HepG2 (cell line): Measurements from ENCODE around the gene HEATR1. TPM values are rescaled to one million over a fixed set of nuclear protein-coding genes. Genes with fewer than 3 reads are reported as not detected.
A peak's percentile ranks its signal among the peaks of the same experiment; 100 is the strongest.

Source experiments
- EZH2 ChIP-seq: conservative IDR thresholded peaks from 2 replicates; pipeline ENCODE4 v1.6.1; 2012; ENCODE audit warnings: mild to moderate bottlenecking, low read depth, low read length, moderate library complexity
- HNRNPUL1 ChIP-seq: fragments of 200-400 bp; formaldehyde crosslinking; IDR thresholded peaks from 2 replicates; pipeline ENCODE4 v1.6.1; 2017; ENCODE audit warnings: low read depth, mild to moderate bottlenecking, low read length, moderate library complexity
- MEIS2 ChIP-seq: sonication (generic); formaldehyde crosslinking; IDR thresholded peaks from 2 replicates; pipeline ENCODE4 v1.9.0; 2021; ENCODE audit warnings: mild to moderate bottlenecking, missing genetic modification reagents
- MXI1 ChIP-seq: IDR thresholded peaks from 3 replicates; pipeline ENCODE4 v1.6.1; 2012; ENCODE audit warnings: low read depth, low read length, inconsistent platforms, borderline replicate concordance
- REXO4 ChIP-seq: sonication (generic); formaldehyde crosslinking; IDR thresholded peaks from 2 replicates; pipeline ENCODE4 v1.8.0; 2022; ENCODE audit warnings: missing genetic modification reagents, mild to moderate bottlenecking, borderline replicate concordance
- YEATS4 ChIP-seq: sonication (generic); formaldehyde crosslinking; IDR thresholded peaks from 2 replicates; pipeline ENCODE4 v1.4.0; 2020; ENCODE audit warnings: missing genetic modification reagents, borderline replicate concordance
- ZFYVE20 ChIP-seq: sonication (generic); formaldehyde crosslinking; IDR thresholded peaks from 2 replicates; pipeline ENCODE4 v1.8.0; 2023; ENCODE audit warnings: low read depth, mild to moderate bottlenecking, moderate library complexity, missing genetic modification reagents, borderline replicate concordance
- ZMYM4 ChIP-seq: sonication (generic); formaldehyde crosslinking; IDR thresholded peaks from 2 replicates; pipeline ENCODE4 v1.8.1; 2023; ENCODE audit warnings: mild to moderate bottlenecking, missing genetic modification reagents
- ZNF235 ChIP-seq: sonication (generic); formaldehyde crosslinking; IDR thresholded peaks from 2 replicates; pipeline ENCODE4 v1.8.1; 2023; ENCODE audit warnings: mild to moderate bottlenecking, missing genetic modification reagents, borderline replicate concordance
- ZNF670 ChIP-seq: sonication (generic); formaldehyde crosslinking; IDR thresholded peaks from 2 replicates; pipeline ENCODE4 v1.8.0; 2022; ENCODE audit warnings: mild to moderate bottlenecking, missing genetic modification reagents, borderline replicate concordance
- ZNF790 ChIP-seq: sonication (generic); formaldehyde crosslinking; IDR thresholded peaks from 2 replicates; pipeline ENCODE4 v1.8.0; 2022; ENCODE audit warnings: missing genetic modification reagents, mild to moderate bottlenecking, borderline replicate concordance
- polyA plus RNA-seq, 8 experiments: library from polyadenylated mRNA; depleted of rRNA in 3 of 8; stranded (reverse) in 7 of 8; unstranded in 1 of 8; fragments of >200 nt; fragmentation: Illumina TruSeq in 4 of 8; extraction: Trizol in 4 of 8; gene quantifications; 2 replicates each; pipeline versions ENCODE4 v1.2.1 to v1.2.3, GENCODE V29; 2011 to 2016; ENCODE audit warnings: low read depth in 4 of 8, missing spikeins in 1 of 8, mixed read lengths in 1 of 8; ENCODE audit not compliant: insufficient read depth in 1 of 8
- total RNA-seq, 5 experiments: library from RNA; depleted of rRNA; stranded (reverse); fragments of >200 nt; fragmentation: Illumina TruSeq; extraction: Trizol; gene quantifications; 2 replicates each; pipeline ENCODE4 v1.2.3, GENCODE V29; 2016; ENCODE audit warnings: low read depth in 1 of 5
- TF ChIP-seq, protein P1 (sequence below): sonication (generic); formaldehyde crosslinking; IDR thresholded peaks from 2 replicates; pipeline ENCODE4 v1.4.0; 2020; ENCODE audit warnings: missing genetic modification reagents
- TF ChIP-seq, protein P2 (sequence below): sonication (generic); formaldehyde crosslinking; IDR thresholded peaks from 2 replicates; pipeline ENCODE4 v1.4.0; 2020; ENCODE audit warnings: missing genetic modification reagents, mild to moderate bottlenecking, borderline replicate concordance
- TF ChIP-seq, protein P3 (sequence below): sonication (generic); formaldehyde crosslinking; IDR thresholded peaks from 2 replicates; pipeline ENCODE4 v1.8.0; 2022; ENCODE audit warnings: missing genetic modification reagents, mild to moderate bottlenecking, borderline replicate concordance
- TF ChIP-seq, protein P4 (sequence below): sonication (generic); formaldehyde crosslinking; IDR thresholded peaks from 2 replicates; pipeline ENCODE4 v1.4.0; 2020; ENCODE audit warnings: mild to moderate bottlenecking, missing genetic modification reagents
- TF ChIP-seq, protein P5 (sequence below): sonication (generic); formaldehyde crosslinking; IDR thresholded peaks from 2 replicates; pipeline ENCODE4 v1.9.0; 2022; ENCODE audit warnings: missing genetic modification reagents, mild to moderate bottlenecking, borderline replicate concordance

Gene HEATR1
- total and polyA plus RNA-seq, 2 of the 13 experiments (the other 11 are each of a cell fraction or from before 2014, with no cell fraction given) = 10.2 to 45.8 TPM

DNA sequence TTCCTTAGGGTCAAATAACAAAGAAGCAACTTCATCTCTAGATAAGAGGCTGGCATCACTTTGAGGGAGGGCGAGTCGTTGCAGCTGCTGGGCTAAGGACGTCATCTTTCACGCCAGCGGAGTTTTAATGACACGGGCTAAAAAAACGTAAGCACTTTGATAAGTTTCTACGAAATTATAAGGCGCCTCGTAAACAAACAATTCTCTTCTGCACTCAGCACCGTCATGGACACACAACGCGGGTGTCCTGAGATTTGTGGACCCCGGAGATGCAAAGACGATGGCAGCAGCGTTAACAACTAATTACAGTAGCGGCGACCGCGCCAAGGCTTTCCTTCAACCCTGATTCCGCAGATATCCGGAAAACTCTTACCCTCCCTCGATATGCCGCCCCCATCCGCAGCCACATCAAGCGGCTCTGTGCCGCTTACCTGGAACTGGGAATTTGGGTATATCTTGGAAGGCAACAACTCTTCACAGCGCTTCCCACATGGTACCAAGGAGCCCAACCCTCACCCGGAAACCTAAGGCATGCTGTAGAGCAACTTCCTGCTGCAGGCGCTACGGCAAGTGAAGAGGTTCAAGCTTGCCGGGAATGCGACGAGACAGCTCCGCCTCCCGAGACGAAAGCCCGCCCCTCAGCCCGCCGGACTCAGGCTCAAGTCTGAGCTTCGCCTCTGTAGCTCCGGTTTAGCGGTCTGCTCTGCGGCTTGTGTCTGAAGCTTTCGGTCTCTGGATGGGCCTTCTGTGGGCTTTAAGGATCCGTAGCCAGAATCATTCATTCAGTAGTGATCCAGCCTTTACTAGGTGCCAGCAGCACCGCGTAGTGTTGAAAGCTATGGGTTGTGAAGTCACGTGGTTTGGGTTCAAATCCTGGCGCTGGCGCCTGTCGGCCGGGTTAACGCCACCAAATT lies at the start of gene HEATR1 (continued):
- TF ChIP-seq, protein P1, sequence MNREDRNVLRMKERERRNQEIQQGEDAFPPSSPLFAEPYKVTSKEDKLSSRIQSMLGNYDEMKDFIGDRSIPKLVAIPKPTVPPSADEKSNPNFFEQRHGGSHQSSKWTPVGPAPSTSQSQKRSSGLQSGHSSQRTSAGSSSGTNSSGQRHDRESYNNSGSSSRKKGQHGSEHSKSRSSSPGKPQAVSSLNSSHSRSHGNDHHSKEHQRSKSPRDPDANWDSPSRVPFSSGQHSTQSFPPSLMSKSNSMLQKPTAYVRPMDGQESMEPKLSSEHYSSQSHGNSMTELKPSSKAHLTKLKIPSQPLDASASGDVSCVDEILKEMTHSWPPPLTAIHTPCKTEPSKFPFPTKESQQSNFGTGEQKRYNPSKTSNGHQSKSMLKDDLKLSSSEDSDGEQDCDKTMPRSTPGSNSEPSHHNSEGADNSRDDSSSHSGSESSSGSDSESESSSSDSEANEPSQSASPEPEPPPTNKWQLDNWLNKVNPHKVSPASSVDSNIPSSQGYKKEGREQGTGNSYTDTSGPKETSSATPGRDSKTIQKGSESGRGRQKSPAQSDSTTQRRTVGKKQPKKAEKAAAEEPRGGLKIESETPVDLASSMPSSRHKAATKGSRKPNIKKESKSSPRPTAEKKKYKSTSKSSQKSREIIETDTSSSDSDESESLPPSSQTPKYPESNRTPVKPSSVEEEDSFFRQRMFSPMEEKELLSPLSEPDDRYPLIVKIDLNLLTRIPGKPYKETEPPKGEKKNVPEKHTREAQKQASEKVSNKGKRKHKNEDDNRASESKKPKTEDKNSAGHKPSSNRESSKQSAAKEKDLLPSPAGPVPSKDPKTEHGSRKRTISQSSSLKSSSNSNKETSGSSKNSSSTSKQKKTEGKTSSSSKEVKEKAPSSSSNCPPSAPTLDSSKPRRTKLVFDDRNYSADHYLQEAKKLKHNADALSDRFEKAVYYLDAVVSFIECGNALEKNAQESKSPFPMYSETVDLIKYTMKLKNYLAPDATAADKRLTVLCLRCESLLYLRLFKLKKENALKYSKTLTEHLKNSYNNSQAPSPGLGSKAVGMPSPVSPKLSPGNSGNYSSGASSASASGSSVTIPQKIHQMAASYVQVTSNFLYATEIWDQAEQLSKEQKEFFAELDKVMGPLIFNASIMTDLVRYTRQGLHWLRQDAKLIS = no peak
- TF ChIP-seq, protein P2, sequence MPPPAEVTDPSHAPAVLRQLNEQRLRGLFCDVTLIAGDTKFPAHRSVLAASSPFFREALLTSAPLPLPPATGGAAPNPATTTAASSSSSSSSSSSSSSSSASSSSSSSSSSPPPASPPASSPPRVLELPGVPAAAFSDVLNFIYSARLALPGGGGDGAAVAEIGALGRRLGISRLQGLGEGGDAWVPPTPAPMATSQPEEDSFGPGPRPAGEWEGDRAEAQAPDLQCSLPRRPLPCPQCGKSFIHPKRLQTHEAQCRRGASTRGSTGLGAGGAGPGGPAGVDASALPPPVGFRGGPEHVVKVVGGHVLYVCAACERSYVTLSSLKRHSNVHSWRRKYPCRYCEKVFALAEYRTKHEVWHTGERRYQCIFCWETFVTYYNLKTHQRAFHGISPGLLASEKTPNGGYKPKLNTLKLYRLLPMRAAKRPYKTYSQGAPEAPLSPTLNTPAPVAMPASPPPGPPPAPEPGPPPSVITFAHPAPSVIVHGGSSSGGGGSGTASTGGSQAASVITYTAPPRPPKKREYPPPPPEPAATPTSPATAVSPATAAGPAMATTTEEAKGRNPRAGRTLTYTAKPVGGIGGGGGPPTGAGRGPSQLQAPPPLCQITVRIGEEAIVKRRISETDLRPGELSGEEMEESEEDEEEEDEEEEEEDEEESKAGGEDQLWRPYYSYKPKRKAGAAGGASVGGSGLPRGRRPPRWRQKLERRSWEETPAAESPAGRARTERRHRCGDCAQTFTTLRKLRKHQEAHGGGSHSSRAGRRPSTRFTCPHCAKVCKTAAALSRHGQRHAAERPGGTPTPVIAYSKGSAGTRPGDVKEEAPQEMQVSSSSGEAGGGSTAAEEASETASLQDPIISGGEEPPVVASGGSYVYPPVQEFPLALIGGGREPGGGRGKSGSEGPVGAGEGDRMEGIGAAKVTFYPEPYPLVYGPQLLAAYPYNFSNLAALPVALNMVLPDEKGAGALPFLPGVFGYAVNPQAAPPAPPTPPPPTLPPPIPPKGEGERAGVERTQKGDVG = peak; percentile 79
- no peak for TF ChIP-seq ZNF235
- TF ChIP-seq MXI1 = peak; percentile 98
- no peak for TF ChIP-seq ZNF790 (CRISPR knock-in tag)
- no peak for TF ChIP-seq ZFYVE20 (CRISPR knock-in tag)
- peak; percentile 96 for TF ChIP-seq ZMYM4 (CRISPR knock-in tag)
- peak; percentile 90 for TF ChIP-seq YEATS4 (CRISPR knock-in tag)
- no peak for TF ChIP-seq ZNF670 (CRISPR knock-in tag)
- TF ChIP-seq, protein P3, sequence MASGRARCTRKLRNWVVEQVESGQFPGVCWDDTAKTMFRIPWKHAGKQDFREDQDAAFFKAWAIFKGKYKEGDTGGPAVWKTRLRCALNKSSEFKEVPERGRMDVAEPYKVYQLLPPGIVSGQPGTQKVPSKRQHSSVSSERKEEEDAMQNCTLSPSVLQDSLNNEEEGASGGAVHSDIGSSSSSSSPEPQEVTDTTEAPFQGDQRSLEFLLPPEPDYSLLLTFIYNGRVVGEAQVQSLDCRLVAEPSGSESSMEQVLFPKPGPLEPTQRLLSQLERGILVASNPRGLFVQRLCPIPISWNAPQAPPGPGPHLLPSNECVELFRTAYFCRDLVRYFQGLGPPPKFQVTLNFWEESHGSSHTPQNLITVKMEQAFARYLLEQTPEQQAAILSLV (CRISPR knock-in tag) = no peak; the same call in 1 of the 2 replicates
- TF ChIP-seq REXO4 (CRISPR knock-in tag) = no peak
- TF ChIP-seq EZH2 = no peak
- peak; percentile 74; the same call in 1 of the 2 replicates for TF ChIP-seq MEIS2 (CRISPR knock-in tag)
- no peak for TF ChIP-seq HNRNPUL1
- TF ChIP-seq, protein P4, sequence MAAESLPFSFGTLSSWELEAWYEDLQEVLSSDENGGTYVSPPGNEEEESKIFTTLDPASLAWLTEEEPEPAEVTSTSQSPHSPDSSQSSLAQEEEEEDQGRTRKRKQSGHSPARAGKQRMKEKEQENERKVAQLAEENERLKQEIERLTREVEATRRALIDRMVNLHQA (CRISPR knock-in tag) = no peak
- TF ChIP-seq, protein P5, sequence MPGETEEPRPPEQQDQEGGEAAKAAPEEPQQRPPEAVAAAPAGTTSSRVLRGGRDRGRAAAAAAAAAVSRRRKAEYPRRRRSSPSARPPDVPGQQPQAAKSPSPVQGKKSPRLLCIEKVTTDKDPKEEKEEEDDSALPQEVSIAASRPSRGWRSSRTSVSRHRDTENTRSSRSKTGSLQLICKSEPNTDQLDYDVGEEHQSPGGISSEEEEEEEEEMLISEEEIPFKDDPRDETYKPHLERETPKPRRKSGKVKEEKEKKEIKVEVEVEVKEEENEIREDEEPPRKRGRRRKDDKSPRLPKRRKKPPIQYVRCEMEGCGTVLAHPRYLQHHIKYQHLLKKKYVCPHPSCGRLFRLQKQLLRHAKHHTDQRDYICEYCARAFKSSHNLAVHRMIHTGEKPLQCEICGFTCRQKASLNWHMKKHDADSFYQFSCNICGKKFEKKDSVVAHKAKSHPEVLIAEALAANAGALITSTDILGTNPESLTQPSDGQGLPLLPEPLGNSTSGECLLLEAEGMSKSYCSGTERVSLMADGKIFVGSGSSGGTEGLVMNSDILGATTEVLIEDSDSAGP (CRISPR knock-in tag) = peak; percentile 81; the same call in 1 of the 2 replicates
